ENCODE results near the gene SSX2B.
"Not testable (repeated sequence)": the region's sequence is repeated elsewhere in the genome, so short reads cannot be mapped to it uniquely, and the experiment has no call there.

SSX2B gene, protein sequence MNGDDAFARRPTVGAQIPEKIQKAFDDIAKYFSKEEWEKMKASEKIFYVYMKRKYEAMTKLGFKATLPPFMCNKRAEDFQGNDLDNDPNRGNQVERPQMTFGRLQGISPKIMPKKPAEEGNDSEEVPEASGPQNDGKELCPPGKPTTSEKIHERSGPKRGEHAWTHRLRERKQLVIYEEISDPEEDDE

DNA sequence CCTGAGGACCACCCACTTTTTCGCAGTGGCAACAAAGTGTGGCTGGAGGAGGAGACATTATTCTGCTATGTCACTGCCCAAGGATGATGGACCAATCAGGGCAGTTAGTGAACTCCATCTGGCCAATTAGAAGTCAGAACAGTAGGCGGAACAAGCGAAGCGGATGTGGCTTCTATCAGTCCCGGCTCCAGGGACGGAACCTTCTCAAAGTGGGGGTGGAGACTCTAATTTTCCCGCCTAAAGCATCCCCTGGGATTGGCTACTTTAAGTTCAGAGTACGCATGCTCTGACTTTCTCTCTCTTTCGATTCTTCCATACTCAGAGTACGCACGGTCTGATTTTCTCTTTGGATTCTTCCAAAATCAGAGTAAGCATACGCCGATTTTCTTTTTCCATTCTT is at the start of gene SSX2B:
Gene SSX2B (plus strand): TSS at position 301 of the 400 bp plus-strand sequence. CDS start 1,429 bp downstream, outside the sequence.
- not testable (repeated sequence) for DNase-seq

GRCh38 chrX:52707078-52707477 is 44.0 kb upstream of the SSX2B start, which contains the start of gene SSX2:
Gene SSX2, minus strand, starts transcription at chrX:52707178. Its CDS starts 1,429 bp downstream, at chrX:52705749.
- DNase-seq: not testable (repeated sequence)

DNA sequence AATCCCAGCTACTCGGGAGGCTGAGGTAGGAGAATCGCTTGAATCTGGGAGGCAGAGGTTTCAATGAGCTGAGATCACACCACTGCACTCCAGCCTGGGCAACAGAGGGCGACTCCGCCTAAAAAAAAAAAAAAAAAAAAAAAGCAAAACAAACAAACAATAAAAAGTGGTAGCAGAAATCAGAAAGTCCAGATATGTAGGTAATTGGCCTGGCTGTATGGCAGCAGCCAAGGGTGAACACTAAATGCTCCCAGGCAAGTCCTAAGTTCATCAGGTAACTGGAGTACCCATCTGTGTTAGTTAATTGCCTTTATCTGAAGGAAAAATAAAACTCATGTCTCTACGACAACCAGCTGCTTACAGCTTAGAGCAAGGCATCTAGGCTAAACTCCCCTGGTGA is 14.9 kb downstream of the SSX2B start:
- not testable (repeated sequence) for DNase-seq

GRCh38 chrX:52773504-52773903 is 22.5 kb downstream of the SSX2B start:
- not testable (repeated sequence) for DNase-seq

GRCh38 chrX:52797327-52797726 is 46.3 kb downstream of the SSX2B start, which contains the start of gene SPANXN5:
Gene SPANXN5, minus strand, starts transcription at chrX:52797427. Its CDS starts 79 bp downstream, at chrX:52797348.
- DNase-seq: not testable (repeated sequence)

DNA sequence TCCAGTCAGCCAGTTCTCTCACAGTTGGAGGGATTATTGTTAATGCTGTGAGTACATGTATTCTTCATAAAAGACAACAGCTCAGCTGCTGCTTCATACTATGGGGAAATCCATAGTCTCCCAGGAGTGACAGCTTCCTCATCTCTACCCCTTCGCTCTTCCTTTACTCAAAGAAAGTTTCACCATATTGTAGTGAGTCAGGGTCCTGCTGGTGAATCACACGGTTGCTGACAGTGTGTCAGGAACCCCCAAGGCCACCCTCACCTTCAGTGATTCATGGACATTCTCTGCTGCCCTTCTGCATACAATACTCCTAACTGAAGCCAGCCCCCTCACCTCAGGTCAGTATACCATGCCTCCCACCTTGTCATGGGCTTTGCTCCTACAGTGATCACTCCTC is 53.8 kb downstream of the SSX2B start:
- DNase-seq: not testable (repeated sequence)

Measured in KG1 (cell line).